H1 (cell line): ENCODE measurements around the gene LCA5L. TPM values are rescaled to one million over a fixed set of nuclear protein-coding genes. Genes with fewer than 3 reads are reported as not detected.

Source experiments
- ASH2L ChIP-seq: fragments of 200-600, 300-600 bp; sonication (generic); IDR thresholded peaks from one replicate; pipeline ENCODE4 v1.7.1; 2017; ENCODE audit warnings: low read length
- BCL11A ChIP-seq, 2 experiments: IDR thresholded peaks; one replicate each; pipeline ENCODE4 v1.6.1; 2011; ENCODE audit warnings: low read depth in 2 of 2, low read length in 2 of 2, mild to moderate bottlenecking in 2 of 2
- CREB1 ChIP-seq: IDR thresholded peaks from 2 replicates; pipeline ENCODE4 v1.6.1; 2012; ENCODE audit warnings: inconsistent platforms
- EGR1 ChIP-seq: IDR thresholded peaks from 2 replicates; pipeline ENCODE4 v1.6.1; 2011; ENCODE audit warnings: low read depth, low read length, borderline replicate concordance
- EP300 ChIP-seq, 2 experiments: IDR thresholded peaks; 1 replicate in 1 of 2; 2 replicates in 1 of 2; pipeline ENCODE4 v1.6.1; 2011 to 2012; ENCODE audit warnings: low read depth in 2 of 2, low read length in 2 of 2, mild to moderate bottlenecking in 2 of 2, borderline replicate concordance in 1 of 2, inconsistent platforms in 1 of 2, moderate library complexity in 1 of 2
- HDAC2 ChIP-seq, 2 experiments: fragments of 300-600 bp in 1 of 2; sonication (generic) in 1 of 2; IDR thresholded peaks; 2 replicates each; pipeline ENCODE4 v1.6.1; 2011 to 2012; ENCODE audit warnings: low read depth in 2 of 2, low read length in 2 of 2, mild to moderate bottlenecking in 2 of 2, moderate library complexity in 2 of 2, borderline replicate concordance in 1 of 2, inconsistent platforms in 1 of 2
- NRF1 ChIP-seq: IDR thresholded peaks from 2 replicates; pipeline ENCODE4 v1.6.1; 2011; ENCODE audit warnings: mild to moderate bottlenecking, low read depth, low read length, improper control_type of control experiment
- PHF8 ChIP-seq: fragments of 200-600 bp; sonication (generic); conservative IDR thresholded peaks from 2 replicates; pipeline ENCODE4 v1.7.1; 2012; ENCODE audit warnings: low read depth, mild to moderate bottlenecking, inconsistent platforms, low read length, moderate library complexity
- TAF1 ChIP-seq: IDR thresholded peaks from 2 replicates; pipeline ENCODE4 v1.6.1; 2011; ENCODE audit warnings: mild to moderate bottlenecking, low read depth, low read length
- TAF7 ChIP-seq: optimal IDR thresholded peaks from 2 replicates; pipeline ENCODE3; 2011; ENCODE audit warnings: low read depth, mild to moderate bottlenecking, inconsistent platforms, low read length, moderate library complexity, borderline replicate concordance
- polyA plus RNA-seq, 7 experiments: library from polyadenylated mRNA; depleted of rRNA in 3 of 7; stranded (reverse) in 5 of 7; unstranded in 2 of 7; fragments of >200 nt in 5 of 7; fragments of 200-250 nt in 2 of 7; gene quantifications; 1 replicate in 5 of 7; 2 replicates in 1 of 7; 4 replicates in 1 of 7; pipeline versions ENCODE4 v1.2.1 to v1.2.3, GENCODE V29; 2011 to 2013; ENCODE audit warnings: missing spikeins in 2 of 7, mixed read lengths in 2 of 7
- total RNA-seq: library from RNA; stranded (reverse); fragmentation: NEBNext Ultra II Directional; extraction: Animal tissue kit (Norgen Biotek cat#: 25700); gene quantifications from 2 replicates; pipeline ENCODE4 v1.2.1, GENCODE V29; 2021
- TF ChIP-seq, protein P1 (sequence below): fragments of 300-600 bp; sonication (generic); IDR thresholded peaks from 2 replicates; pipeline ENCODE4 v1.7.1; 2012; ENCODE audit warnings: low read length, moderate library complexity, mild to moderate bottlenecking, inconsistent platforms; ENCODE audit not compliant: insufficient replicate concordance
- TF ChIP-seq, protein P2 (sequence below): IDR thresholded peaks from 2 replicates; pipeline ENCODE4 v1.6.1; 2012; ENCODE audit warnings: inconsistent platforms

Gene LCA5L
- total and polyA plus RNA-seq, 2 of the 8 experiments (the other 6 are each of a cell fraction or from before 2014, with no cell fraction given), result 0.11 to 0.84 TPM

DNA sequence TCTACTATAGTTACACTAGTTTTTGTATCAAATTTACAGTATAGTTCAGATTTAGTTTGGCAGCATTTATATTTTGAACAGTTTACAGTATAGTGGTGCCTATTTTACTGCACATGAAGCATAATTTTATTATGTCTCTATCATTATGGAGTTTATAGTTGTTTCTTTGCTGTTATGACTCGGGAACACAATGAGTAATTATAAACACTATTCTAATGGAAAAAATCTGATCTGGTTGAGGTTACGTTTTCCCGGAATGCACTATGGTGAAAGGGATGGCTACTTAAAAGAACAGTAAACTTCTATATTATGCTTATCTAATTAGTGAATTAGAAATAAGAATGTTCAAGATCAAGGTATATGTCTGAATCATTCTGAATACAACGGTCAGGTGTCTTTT, 10.6 kb downstream of the LCA5L start (continued):
- TF ChIP-seq, protein P1, sequence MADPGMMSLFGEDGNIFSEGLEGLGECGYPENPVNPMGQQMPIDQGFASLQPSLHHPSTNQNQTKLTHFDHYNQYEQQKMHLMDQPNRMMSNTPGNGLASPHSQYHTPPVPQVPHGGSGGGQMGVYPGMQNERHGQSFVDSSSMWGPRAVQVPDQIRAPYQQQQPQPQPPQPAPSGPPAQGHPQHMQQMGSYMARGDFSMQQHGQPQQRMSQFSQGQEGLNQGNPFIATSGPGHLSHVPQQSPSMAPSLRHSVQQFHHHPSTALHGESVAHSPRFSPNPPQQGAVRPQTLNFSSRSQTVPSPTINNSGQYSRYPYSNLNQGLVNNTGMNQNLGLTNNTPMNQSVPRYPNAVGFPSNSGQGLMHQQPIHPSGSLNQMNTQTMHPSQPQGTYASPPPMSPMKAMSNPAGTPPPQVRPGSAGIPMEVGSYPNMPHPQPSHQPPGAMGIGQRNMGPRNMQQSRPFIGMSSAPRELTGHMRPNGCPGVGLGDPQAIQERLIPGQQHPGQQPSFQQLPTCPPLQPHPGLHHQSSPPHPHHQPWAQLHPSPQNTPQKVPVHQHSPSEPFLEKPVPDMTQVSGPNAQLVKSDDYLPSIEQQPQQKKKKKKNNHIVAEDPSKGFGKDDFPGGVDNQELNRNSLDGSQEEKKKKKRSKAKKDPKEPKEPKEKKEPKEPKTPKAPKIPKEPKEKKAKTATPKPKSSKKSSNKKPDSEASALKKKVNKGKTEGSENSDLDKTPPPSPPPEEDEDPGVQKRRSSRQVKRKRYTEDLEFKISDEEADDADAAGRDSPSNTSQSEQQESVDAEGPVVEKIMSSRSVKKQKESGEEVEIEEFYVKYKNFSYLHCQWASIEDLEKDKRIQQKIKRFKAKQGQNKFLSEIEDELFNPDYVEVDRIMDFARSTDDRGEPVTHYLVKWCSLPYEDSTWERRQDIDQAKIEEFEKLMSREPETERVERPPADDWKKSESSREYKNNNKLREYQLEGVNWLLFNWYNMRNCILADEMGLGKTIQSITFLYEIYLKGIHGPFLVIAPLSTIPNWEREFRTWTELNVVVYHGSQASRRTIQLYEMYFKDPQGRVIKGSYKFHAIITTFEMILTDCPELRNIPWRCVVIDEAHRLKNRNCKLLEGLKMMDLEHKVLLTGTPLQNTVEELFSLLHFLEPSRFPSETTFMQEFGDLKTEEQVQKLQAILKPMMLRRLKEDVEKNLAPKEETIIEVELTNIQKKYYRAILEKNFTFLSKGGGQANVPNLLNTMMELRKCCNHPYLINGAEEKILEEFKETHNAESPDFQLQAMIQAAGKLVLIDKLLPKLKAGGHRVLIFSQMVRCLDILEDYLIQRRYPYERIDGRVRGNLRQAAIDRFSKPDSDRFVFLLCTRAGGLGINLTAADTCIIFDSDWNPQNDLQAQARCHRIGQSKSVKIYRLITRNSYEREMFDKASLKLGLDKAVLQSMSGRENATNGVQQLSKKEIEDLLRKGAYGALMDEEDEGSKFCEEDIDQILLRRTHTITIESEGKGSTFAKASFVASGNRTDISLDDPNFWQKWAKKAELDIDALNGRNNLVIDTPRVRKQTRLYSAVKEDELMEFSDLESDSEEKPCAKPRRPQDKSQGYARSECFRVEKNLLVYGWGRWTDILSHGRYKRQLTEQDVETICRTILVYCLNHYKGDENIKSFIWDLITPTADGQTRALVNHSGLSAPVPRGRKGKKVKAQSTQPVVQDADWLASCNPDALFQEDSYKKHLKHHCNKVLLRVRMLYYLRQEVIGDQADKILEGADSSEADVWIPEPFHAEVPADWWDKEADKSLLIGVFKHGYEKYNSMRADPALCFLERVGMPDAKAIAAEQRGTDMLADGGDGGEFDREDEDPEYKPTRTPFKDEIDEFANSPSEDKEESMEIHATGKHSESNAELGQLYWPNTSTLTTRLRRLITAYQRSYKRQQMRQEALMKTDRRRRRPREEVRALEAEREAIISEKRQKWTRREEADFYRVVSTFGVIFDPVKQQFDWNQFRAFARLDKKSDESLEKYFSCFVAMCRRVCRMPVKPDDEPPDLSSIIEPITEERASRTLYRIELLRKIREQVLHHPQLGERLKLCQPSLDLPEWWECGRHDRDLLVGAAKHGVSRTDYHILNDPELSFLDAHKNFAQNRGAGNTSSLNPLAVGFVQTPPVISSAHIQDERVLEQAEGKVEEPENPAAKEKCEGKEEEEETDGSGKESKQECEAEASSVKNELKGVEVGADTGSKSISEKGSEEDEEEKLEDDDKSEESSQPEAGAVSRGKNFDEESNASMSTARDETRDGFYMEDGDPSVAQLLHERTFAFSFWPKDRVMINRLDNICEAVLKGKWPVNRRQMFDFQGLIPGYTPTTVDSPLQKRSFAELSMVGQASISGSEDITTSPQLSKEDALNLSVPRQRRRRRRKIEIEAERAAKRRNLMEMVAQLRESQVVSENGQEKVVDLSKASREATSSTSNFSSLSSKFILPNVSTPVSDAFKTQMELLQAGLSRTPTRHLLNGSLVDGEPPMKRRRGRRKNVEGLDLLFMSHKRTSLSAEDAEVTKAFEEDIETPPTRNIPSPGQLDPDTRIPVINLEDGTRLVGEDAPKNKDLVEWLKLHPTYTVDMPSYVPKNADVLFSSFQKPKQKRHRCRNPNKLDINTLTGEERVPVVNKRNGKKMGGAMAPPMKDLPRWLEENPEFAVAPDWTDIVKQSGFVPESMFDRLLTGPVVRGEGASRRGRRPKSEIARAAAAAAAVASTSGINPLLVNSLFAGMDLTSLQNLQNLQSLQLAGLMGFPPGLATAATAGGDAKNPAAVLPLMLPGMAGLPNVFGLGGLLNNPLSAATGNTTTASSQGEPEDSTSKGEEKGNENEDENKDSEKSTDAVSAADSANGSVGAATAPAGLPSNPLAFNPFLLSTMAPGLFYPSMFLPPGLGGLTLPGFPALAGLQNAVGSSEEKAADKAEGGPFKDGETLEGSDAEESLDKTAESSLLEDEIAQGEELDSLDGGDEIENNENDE, result no peak
- TF ChIP-seq NRF1 (no peak), EGR1 (no peak), CREB1 (no peak), EP300 (IDR thresholded peaks at IDR 0.05; ENCODE audit: borderline replicate concordance in 1 of 2, low read depth in 2 of 2, low read length in 2 of 2) (no peak), TAF7 (no peak), TAF1 (no peak), HDAC2 (IDR thresholded peaks at IDR 0.05; ENCODE audit: borderline replicate concordance in 1 of 2, low read depth in 2 of 2, low read length in 2 of 2) (no peak), BCL11A (IDR thresholded peaks at IDR 0.05; ENCODE audit: low read depth in 2 of 2, low read length in 2 of 2) (no peak), PHF8 (no peak), ASH2L (no peak)
- TF ChIP-seq, protein P2, sequence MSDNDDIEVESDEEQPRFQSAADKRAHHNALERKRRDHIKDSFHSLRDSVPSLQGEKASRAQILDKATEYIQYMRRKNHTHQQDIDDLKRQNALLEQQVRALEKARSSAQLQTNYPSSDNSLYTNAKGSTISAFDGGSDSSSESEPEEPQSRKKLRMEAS, result no peak
